ENCODE measurements around the gene PDE8A.

Gene PDE8A

GRCh38 chr15:85034276-85034675 is 52.6 kb downstream of the PDE8A start:
- TF ChIP-seq CTCF (IDR thresholded peaks at IDR 0.05; ENCODE audit: low read depth, low read length): no peak
- Histone ChIP-seq H3K27ac (no peak overlapping the region), H3K9me3 (ENCODE audit: severe bottlenecking) (no peaks in the 10 kb centered on the region), H3K4me3 (ENCODE audit: low read depth, low read length) (no peak overlapping the region), H3K27me3 (ENCODE audit: insufficient read depth, low read depth, severe bottlenecking) (no peaks in the 10 kb centered on the region), H3K36me3 (no peaks in the 10 kb centered on the region)
- DNase-seq: no peak

GRCh38 chr15:85035980-85036379 is 54.3 kb downstream of the PDE8A start:
- Histone ChIP-seq H3K27me3 (ENCODE audit: insufficient read depth, low read depth, severe bottlenecking) (no peaks in the 10 kb centered on the region), H3K9me3 (ENCODE audit: severe bottlenecking) (no peaks in the 10 kb centered on the region), H3K27ac (no peak overlapping the region), H3K4me3 (ENCODE audit: low read depth, low read length) (no peak overlapping the region), H3K36me3 (no peaks in the 10 kb centered on the region)
- no peak for TF ChIP-seq CTCF (IDR thresholded peaks at IDR 0.05; ENCODE audit: low read depth, low read length)
- no peak for DNase-seq

GRCh38 chr15:85036716-85037115 is 55.1 kb downstream of the PDE8A start:
- H3K4me3 ChIP-seq (ENCODE audit: low read depth, low read length): no peak overlapping the region
- no peaks in the 10 kb centered on the region for H3K36me3 ChIP-seq
- no peak for DNase-seq
- H3K27ac ChIP-seq: no peak overlapping the region
- H3K27me3 ChIP-seq (ENCODE audit: insufficient read depth, low read depth, severe bottlenecking): no peaks in the 10 kb centered on the region
- H3K9me3 ChIP-seq (ENCODE audit: severe bottlenecking): no peaks in the 10 kb centered on the region
- TF ChIP-seq CTCF (IDR thresholded peaks at IDR 0.05; ENCODE audit: low read depth, low read length): no peak

- TF ChIP-seq CTCF (IDR thresholded peaks at IDR 0.05; ENCODE audit: low read depth, low read length): no peak
- no peak for DNase-seq
Observed at GRCh38 chr15:85037641-85038040, 56.0 kb downstream of the PDE8A start.

GRCh38 chr15:85041230-85041629 is 59.6 kb downstream of the PDE8A start:
- TF ChIP-seq CTCF (IDR thresholded peaks at IDR 0.05; ENCODE audit: low read depth, low read length): no peak
- no peaks in the 10 kb centered on the region for H3K36me3 ChIP-seq
- no peak overlapping the region for H3K4me3 ChIP-seq (ENCODE audit: low read depth, low read length)
- H3K27ac ChIP-seq: no peak overlapping the region
- no peaks in the 10 kb centered on the region for H3K27me3 ChIP-seq (ENCODE audit: insufficient read depth, low read depth, severe bottlenecking)
- no peaks in the 10 kb centered on the region for H3K9me3 ChIP-seq (ENCODE audit: severe bottlenecking)
- DNase-seq: no peak

More at GRCh38 chr15:85037641-85038040, 56.0 kb downstream of the PDE8A start:
- no peaks in the 10 kb centered on the region for H3K36me3 ChIP-seq
- H3K9me3 ChIP-seq (ENCODE audit: severe bottlenecking): no peaks in the 10 kb centered on the region
- H3K27ac ChIP-seq: no peak overlapping the region
- H3K4me3 ChIP-seq (ENCODE audit: low read depth, low read length): no peak overlapping the region
- H3K27me3 ChIP-seq (ENCODE audit: insufficient read depth, low read depth, severe bottlenecking): no peaks in the 10 kb centered on the region

- Histone ChIP-seq H3K9me3 (ENCODE audit: severe bottlenecking) (no peaks in the 10 kb centered on the region), H3K4me3 (ENCODE audit: low read depth, low read length) (no peak overlapping the region), H3K27me3 (ENCODE audit: insufficient read depth, low read depth, severe bottlenecking) (no peaks in the 10 kb centered on the region), H3K36me3 (no peaks in the 10 kb centered on the region), H3K27ac (no peak overlapping the region; the same call in 1 of the 2 replicates)
- DNase-seq: peak; percentile 67
- TF ChIP-seq CTCF (IDR thresholded peaks at IDR 0.05; ENCODE audit: low read depth, low read length): peak; percentile 78
Observed at GRCh38 chr15:85044251-85044853, 62.7 kb downstream of the PDE8A start.
